T-cell (primary cell): ENCODE measurements around the gene HEPHL1. TPM values are rescaled to one million over a fixed set of nuclear protein-coding genes. Genes with fewer than 3 reads are reported as not detected.

Experiments
- ATAC-seq, 4 experiments: fragments of 200-7000 bp in 3 of 4; fragments of 150-1000 bp in 1 of 4; cut with Tn5 transposase; replicated peaks in 1 of 4; 1 replicate in 3 of 4; 2 replicates in 1 of 4; pipeline ENCODE4 v1.10.0; 2021; ENCODE audit warnings: moderate library complexity in 3 of 4, mild to moderate bottlenecking in 2 of 4, moderate number of reproducible peaks in 1 of 4
- CTCF ChIA-PET, 2 donors: fragments of 300-600 bp; sonication (Branson Sonifier 250); formaldehyde crosslinking; loops; one replicate each; lab custom pipeline; 2022; ENCODE audit warnings: antibody characterized with exemption in 2 of 2; lab: Charles Lee
- POLR2A ChIA-PET, 2 donors: fragments of 300-600 bp; sonication (Branson Sonifier 250); formaldehyde crosslinking; loops; one replicate each; lab custom pipeline; 2022; ENCODE audit warnings: antibody characterized with exemption in 2 of 2; lab: Charles Lee
- DNase-seq, 35 experiments: peaks; one replicate each; pipeline versions ENCODE4 v3.0.0 to v3.0.0-alpha.2; 2013 to 2023
- H3K27ac ChIP-seq: one replicate; pipeline ENCODE4 v1.5.1; 2013; ENCODE audit warnings: low read length
- H3K27me3 ChIP-seq, 2 experiments: replicated peaks in 1 of 2; 1 replicate in 1 of 2; 2 replicates in 1 of 2; pipeline versions ENCODE4 v1.6.1 to v1.7.0; 2013; ENCODE audit warnings: low read length in 1 of 2, mixed read lengths in 1 of 2; ENCODE audit not compliant: control insufficient read depth in 2 of 2, insufficient read depth in 2 of 2; ENCODE audit errors: extremely low read depth in 1 of 2
- H3K36me3 ChIP-seq, 2 donors: 1 replicate in 1 of 2; 2 replicates in 1 of 2; pipeline versions ENCODE4 v1.6.1 to v1.7.0; 2013; ENCODE audit warnings: low read length in 1 of 2; ENCODE audit not compliant: control insufficient read depth in 2 of 2, insufficient read depth in 1 of 2; ENCODE audit errors: extremely low read depth in 1 of 2
- H3K4me1 ChIP-seq, 2 experiments: 1 replicate in 1 of 2; 2 replicates in 1 of 2; pipeline versions ENCODE4 v1.6.1 to v1.7.0; 2013; ENCODE audit warnings: low read length in 2 of 2, mixed read lengths in 1 of 2; ENCODE audit not compliant: insufficient read depth in 2 of 2, control insufficient read depth in 1 of 2; ENCODE audit errors: extremely low read depth in 1 of 2
- H3K4me3 ChIP-seq, 2 donors: 1 replicate in 1 of 2; 2 replicates in 1 of 2; pipeline versions ENCODE4 v1.5.1 to v1.7.0; 2013; ENCODE audit warnings: mild to moderate bottlenecking in 2 of 2, low read length in 1 of 2, moderate library complexity in 1 of 2; ENCODE audit not compliant: control insufficient read depth in 1 of 2; ENCODE audit errors: extremely low read depth in 1 of 2
- H3K9me3 ChIP-seq: 2 replicates; pipeline ENCODE4 v1.7.0; 2013
- H3K27ac Mint-ChIP-seq, 2 donors: one replicate each; pipeline ENCODE4 v1.8.0; 2020 to 2021; ENCODE audit warnings: mild to moderate bottlenecking in 2 of 2, mixed read lengths in 2 of 2
- H3K27me3 Mint-ChIP-seq, 2 donors: one replicate each; pipeline ENCODE4 v1.8.0; 2021 to 2022; ENCODE audit warnings: mixed read lengths in 2 of 2
- H3K36me3 Mint-ChIP-seq: one replicate; pipeline ENCODE4 v1.8.0; 2021; ENCODE audit warnings: mixed read lengths
- H3K4me1 Mint-ChIP-seq, 3 donors: one replicate each; pipeline ENCODE4 v1.8.0; 2020 to 2022; ENCODE audit warnings: mixed read lengths in 3 of 3, mild to moderate bottlenecking in 1 of 3
- H3K4me3 Mint-ChIP-seq, 3 donors: one replicate each; pipeline ENCODE4 v1.8.0; 2020 to 2022; ENCODE audit warnings: mild to moderate bottlenecking in 3 of 3, mixed read lengths in 3 of 3, moderate library complexity in 3 of 3
- H3K9me3 Mint-ChIP-seq, 3 donors: one replicate each; pipeline ENCODE4 v1.8.0; 2020 to 2022; ENCODE audit warnings: mixed read lengths in 3 of 3
- WGBS: methylation state at CpG from one replicate; pipeline ENCODE4 v1.1.5; 2013; ENCODE audit warnings: missing lambda C conversion rate; ENCODE audit not compliant: insufficient coverage; 5-methylcytosine and 5-hydroxymethylcytosine counted together
- total RNA-seq, 35 experiments: library from RNA in 6 of 35; stranded (reverse) in 6 of 35; fragments of 120-200 nt in 1 of 35; gene quantifications; one replicate each; pipeline versions ENCODE4 v1.2.1 to v1.2.4 and lab custom pipeline; 2013 to 2026

Gene HEPHL1
- total RNA-seq, 5 donors from 2014 or later (not counting 1 experiment from before 2014, with no cell fraction given) = not detected

DNA sequence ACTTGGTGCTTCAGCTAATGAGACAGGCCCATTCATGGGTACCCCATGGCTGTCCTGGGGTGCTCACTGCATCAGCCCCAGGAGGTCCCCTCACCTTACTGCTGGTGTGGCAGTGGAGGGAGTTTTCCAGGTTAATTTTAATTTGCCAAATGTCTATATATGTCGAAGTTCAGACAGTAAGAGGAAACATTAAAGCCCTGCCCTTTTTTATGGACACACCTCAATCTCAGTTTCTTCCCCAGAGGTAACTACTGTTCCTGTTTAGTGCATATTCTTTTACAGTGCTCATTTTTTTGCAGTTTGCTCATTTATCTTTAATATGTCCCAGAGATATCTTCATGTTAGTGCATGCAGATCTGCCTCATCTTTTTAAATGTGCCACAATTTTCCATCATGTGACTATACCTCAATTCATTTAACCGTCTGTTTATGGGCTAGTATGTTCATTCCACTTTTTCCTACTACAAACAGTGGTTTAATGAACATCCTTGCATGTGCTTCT lies 119.1 kb downstream of the HEPHL1 start:
- no peaks in the 10 kb centered on the region for H3K9me3 ChIP-seq
- no peak overlapping the region for H3K4me3 ChIP-seq
- peaks cover 0 to 17% of the 10 kb centered on the region in 2 experiments for H3K4me1 ChIP-seq
- Mint-ChIP-seq H3K27ac (peak overlapping the region in 1 of 2 donors; percentile 1), H3K27me3 (no peaks in the 10 kb centered on the region), H3K9me3 (no peaks in the 10 kb centered on the region), H3K36me3 (peaks cover 10% of the 10 kb centered on the region), H3K4me3 (no peak overlapping the region), H3K4me1 (peaks cover 64 to 77% (median 73%) of the 10 kb centered on the region in 3 donors)
- H3K36me3 ChIP-seq = no peaks in the 10 kb centered on the region
- DNase-seq (no peak), ATAC-seq (no peak)
- H3K27me3 ChIP-seq = no peaks in the 10 kb centered on the region
- no peak overlapping the region for H3K27ac ChIP-seq
- WGBS = no CpG with 5 or more reads among the region's 2 CpGs
- ChIA-PET CTCF (no interaction called here), POLR2A (no interaction called here)

GRCh38 chr11:94141511-94142307 lies 120.6 kb downstream of the HEPHL1 start:
- H3K4me3 Mint-ChIP-seq = no peak overlapping the region
- H3K9me3 Mint-ChIP-seq = no peaks in the 10 kb centered on the region
- ATAC-seq (no peak), DNase-seq (no peak)
- no peak overlapping the region for H3K27ac Mint-ChIP-seq
- H3K4me1 ChIP-seq = peaks cover 0 to 16% of the 10 kb centered on the region in 2 experiments
- no peaks in the 10 kb centered on the region for H3K9me3 ChIP-seq
- POLR2A ChIA-PET = no interaction called here
- H3K4me3 ChIP-seq = no peak overlapping the region
- peaks cover 4% of the 10 kb centered on the region for H3K36me3 Mint-ChIP-seq
- no peaks in the 10 kb centered on the region for H3K36me3 ChIP-seq
- CTCF ChIA-PET = interaction anchor here in 1 of 2 donors (0.7 kb wide), 1 partner anchor 1599 kb away, joined by 3 read pairs; no protein-coding TSS in a partner anchor
- peaks cover 63 to 78% (median 75%) of the 10 kb centered on the region in 3 donors for H3K4me1 Mint-ChIP-seq
- H3K27me3 Mint-ChIP-seq = no peaks in the 10 kb centered on the region
- no peaks in the 10 kb centered on the region for H3K27me3 ChIP-seq
- 90% methylated on average over 9 of the region's 12 CpGs for WGBS
- no peak overlapping the region for H3K27ac ChIP-seq

GRCh38 chr11:94142308-94143281 lies 121.4 kb downstream of the HEPHL1 start:
- no peak for DNase-seq
- Histone ChIP-seq H3K27ac (no peak overlapping the region), H3K9me3 (no peaks in the 10 kb centered on the region), H3K36me3 (no peaks in the 10 kb centered on the region), H3K4me1 (peaks cover 0 to 19% of the 10 kb centered on the region in 2 experiments), H3K27me3 (no peaks in the 10 kb centered on the region), H3K4me3 (no peak overlapping the region)
- peaks cover 68 to 78% (median 75%) of the 10 kb centered on the region in 3 donors for H3K4me1 Mint-ChIP-seq
- no peak for ATAC-seq
- ChIA-PET CTCF (no interaction called here), POLR2A (no interaction called here)
- no peaks in the 10 kb centered on the region for H3K27me3 Mint-ChIP-seq
- H3K36me3 Mint-ChIP-seq = peaks cover 3% of the 10 kb centered on the region
- no peaks in the 10 kb centered on the region for H3K9me3 Mint-ChIP-seq
- H3K27ac Mint-ChIP-seq = peak overlapping the region in 1 of 2 donors; percentile 8
- no peak overlapping the region for H3K4me3 Mint-ChIP-seq
- WGBS = 94% methylated on average over 4 of the region's 7 CpGs

DNA sequence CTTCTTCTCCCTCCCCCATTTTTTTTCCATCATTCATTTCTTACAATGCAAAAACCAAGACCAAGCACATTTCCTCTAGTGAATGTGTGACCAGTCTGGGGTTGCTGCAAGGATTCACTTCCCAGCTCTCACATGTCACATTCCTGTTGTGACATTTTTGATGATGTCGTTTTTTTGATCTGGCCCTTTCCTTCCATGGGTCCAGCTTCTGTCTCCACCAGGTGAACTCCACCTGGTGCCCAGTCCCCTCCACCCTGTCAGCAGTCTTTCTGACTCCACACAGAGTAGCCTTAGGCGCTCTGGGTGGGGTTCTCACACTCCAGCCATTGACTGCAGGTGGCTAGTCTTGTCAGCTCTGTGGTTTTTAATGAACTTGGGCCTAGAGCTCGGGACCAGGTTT lies 123.1 kb downstream of the HEPHL1 start:
- ChIA-PET CTCF (no interaction called here), POLR2A (no interaction called here)
- H3K4me1 Mint-ChIP-seq = peaks cover 77 to 85% (median 81%) of the 10 kb centered on the region in 3 donors
- no peaks in the 10 kb centered on the region for H3K27me3 ChIP-seq
- H3K27me3 Mint-ChIP-seq = no peaks in the 10 kb centered on the region
- no peak overlapping the region for H3K4me3 Mint-ChIP-seq
- no peak overlapping the region for H3K4me3 ChIP-seq
- H3K27ac Mint-ChIP-seq = no peak overlapping the region
- DNase-seq (no peak), ATAC-seq (no peak)
- H3K9me3 ChIP-seq = no peaks in the 10 kb centered on the region
- H3K36me3 Mint-ChIP-seq = peaks cover 3% of the 10 kb centered on the region
- 100% methylated on average over 1 of the region's 3 CpGs for WGBS
- no peak overlapping the region for H3K27ac ChIP-seq
- no peaks in the 10 kb centered on the region for H3K9me3 Mint-ChIP-seq
- H3K36me3 ChIP-seq = no peaks in the 10 kb centered on the region
- H3K4me1 ChIP-seq = peaks cover 3 to 25% of the 10 kb centered on the region in 2 experiments

DNA sequence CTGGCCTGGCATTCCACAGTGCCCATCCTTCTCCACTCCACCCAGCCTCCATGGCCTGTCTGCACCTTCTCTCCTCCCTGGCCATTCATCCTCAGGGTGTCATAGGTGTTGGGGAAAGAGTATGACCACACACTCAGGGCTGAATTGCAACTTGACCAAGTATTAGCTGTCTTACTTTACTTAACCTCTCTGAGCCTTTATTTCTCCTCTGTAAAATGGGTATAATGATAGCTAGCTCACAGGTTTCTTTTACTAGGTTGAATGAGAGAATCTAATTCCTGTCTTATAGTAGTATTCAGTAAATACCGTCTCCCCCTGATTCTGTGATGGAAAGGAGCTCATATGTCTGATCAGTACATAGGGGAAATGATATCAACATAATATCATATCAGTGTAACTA lies 123.5 kb downstream of the HEPHL1 start:
- Histone ChIP-seq H3K9me3 (no peaks in the 10 kb centered on the region), H3K27me3 (no peaks in the 10 kb centered on the region), H3K4me1 (peaks cover 3 to 29% of the 10 kb centered on the region in 2 experiments), H3K4me3 (no peak overlapping the region), H3K27ac (no peak overlapping the region), H3K36me3 (no peaks in the 10 kb centered on the region)
- Mint-ChIP-seq H3K9me3 (no peaks in the 10 kb centered on the region), H3K27ac (no peak overlapping the region), H3K4me3 (no peak overlapping the region), H3K27me3 (no peaks in the 10 kb centered on the region), H3K36me3 (peaks cover 3% of the 10 kb centered on the region), H3K4me1 (peaks cover 79 to 86% (median 83%) of the 10 kb centered on the region in 3 donors)
- ChIA-PET POLR2A (no interaction called here), CTCF (no interaction called here)
- ATAC-seq (no peak), DNase-seq (no peak)
- no CpG with 5 or more reads among the region's 1 CpG for WGBS

DNA sequence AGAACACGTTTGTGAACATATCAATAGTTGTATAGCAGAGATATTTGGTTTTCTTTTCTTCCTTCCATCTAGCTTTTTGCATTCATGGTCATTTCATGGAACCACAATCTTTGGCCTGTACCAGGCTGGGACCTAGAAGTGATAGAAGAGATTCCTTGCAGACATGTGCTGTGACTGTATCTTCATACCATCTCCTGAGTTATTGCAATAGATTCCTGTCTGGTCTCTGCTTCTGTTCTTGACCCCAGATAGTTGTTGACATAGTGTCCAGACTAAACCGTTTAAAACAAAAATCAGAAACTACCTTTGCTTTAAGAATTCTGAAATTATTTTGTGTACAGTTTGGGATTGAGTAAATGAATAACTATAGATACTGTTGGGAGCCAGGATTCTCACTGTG lies 124.3 kb downstream of the HEPHL1 start:
- H3K4me1 Mint-ChIP-seq = peaks cover 79 to 85% (median 81%) of the 10 kb centered on the region in 3 donors
- H3K27ac Mint-ChIP-seq = no peak overlapping the region
- Histone ChIP-seq H3K27me3 (no peaks in the 10 kb centered on the region), H3K4me3 (no peak overlapping the region), H3K27ac (no peak overlapping the region), H3K36me3 (no peaks in the 10 kb centered on the region), H3K9me3 (no peaks in the 10 kb centered on the region), H3K4me1 (peaks cover 6 to 30% of the 10 kb centered on the region in 2 experiments)
- DNase-seq (no peak), ATAC-seq (no peak)
- POLR2A ChIA-PET = no interaction called here
- H3K9me3 Mint-ChIP-seq = no peaks in the 10 kb centered on the region
- CTCF ChIA-PET = no interaction called here
- H3K36me3 Mint-ChIP-seq = peaks cover 3% of the 10 kb centered on the region
- no CpG with 5 or more reads among the region's 2 CpGs for whole genome bisulfite sequencing
- no peak overlapping the region for H3K4me3 Mint-ChIP-seq
- H3K27me3 Mint-ChIP-seq = no peaks in the 10 kb centered on the region
